Neural cell (in vitro differentiated cells): Measurements from ENCODE around the gene EZR. TPM values are rescaled to one million over a fixed set of nuclear protein-coding genes. Genes with fewer than 3 reads are reported as not detected.

Experiments used
- H2AFZ ChIP-seq: fragments of 200-600, 300-800 bp; sonication (generic), shearing (Covaris generic); 2 replicates; pipeline ENCODE4 v1.6.0; 2014; ENCODE audit warnings: low read depth, mild to moderate bottlenecking, antibody characterized with exemption, low read length, moderate library complexity
- H3F3A ChIP-seq: fragments of 200-600 bp; shearing (Covaris generic); 2 replicates; pipeline ENCODE4 v1.6.1; 2016; ENCODE audit warnings: mild to moderate bottlenecking, moderate library complexity, mixed read lengths, antibody characterized with exemption, low read length; ENCODE audit not compliant: insufficient read depth, poor library complexity, severe bottlenecking
- H3K27ac ChIP-seq: fragments of 200-600, 300-800 bp; sonication (generic), shearing (Covaris generic); 2 replicates; pipeline ENCODE4 v1.5.1; 2014; ENCODE audit warnings: mild to moderate bottlenecking, low read length, moderate library complexity
- H3K27me3 ChIP-seq: fragments of 300-800, 200-600 bp; sonication (generic), shearing (Covaris generic); 2 replicates; pipeline ENCODE4 v1.6.0; 2014; ENCODE audit warnings: mild to moderate bottlenecking, low read depth, low read length, moderate library complexity; ENCODE audit not compliant: insufficient read depth
- H3K36me3 ChIP-seq: fragments of 300-800, 200-600 bp; sonication (generic), shearing (Covaris generic); 2 replicates; pipeline ENCODE4 v1.5.1; 2014; ENCODE audit warnings: mild to moderate bottlenecking, antibody characterized with exemption, low read length, moderate library complexity; ENCODE audit not compliant: insufficient read depth
- H3K4me2 ChIP-seq: fragments of 300-800, 200-600 bp; sonication (generic), shearing (Covaris generic); 2 replicates; pipeline ENCODE4 v1.6.0; 2014; ENCODE audit warnings: mild to moderate bottlenecking, low read length
- H3K4me3 ChIP-seq: fragments of 300-800, 200-600 bp; sonication (generic), shearing (Covaris generic); 2 replicates; pipeline ENCODE4 v1.5.1; 2014; ENCODE audit warnings: mild to moderate bottlenecking, low read length, moderate library complexity
- H3K79me2 ChIP-seq: fragments of 200-600 bp; shearing (Covaris generic); replicated peaks from 2 replicates; pipeline ENCODE4 v1.6.0; 2014; ENCODE audit warnings: mild to moderate bottlenecking, low read length, moderate library complexity; ENCODE audit not compliant: insufficient read depth
- H3K9ac ChIP-seq: fragments of 300-800, 200-600 bp; sonication (generic), shearing (Covaris generic); 2 replicates; pipeline ENCODE4 v1.6.1; 2016; ENCODE audit warnings: mild to moderate bottlenecking, low read length, mixed read lengths
- H3K9me2 ChIP-seq: fragments of 200-600 bp; shearing (Covaris generic); 2 replicates; pipeline ENCODE4 v1.6.1; 2016; ENCODE audit warnings: mild to moderate bottlenecking, low read length, mixed read lengths; ENCODE audit not compliant: insufficient read depth
- H3K9me3 ChIP-seq: fragments of 200-600, 300-800 bp; sonication (generic), shearing (Covaris generic); 2 replicates; pipeline ENCODE4 v1.6.1; 2016; ENCODE audit warnings: mild to moderate bottlenecking, mixed run types, low read length, moderate library complexity, mixed read lengths
- H4K20me1 ChIP-seq: fragments of 200-600 bp; shearing (Covaris generic); 2 replicates; pipeline ENCODE4 v1.6.1; 2016; ENCODE audit warnings: mild to moderate bottlenecking, mixed run types; ENCODE audit not compliant: insufficient read depth
- EP300 ChIP-seq: fragments of 450-650 bp; conservative IDR thresholded peaks from 2 replicates; pipeline ENCODE4 v1.6.1; 2014; ENCODE audit warnings: antibody characterized with exemption, mild to moderate bottlenecking, moderate library complexity; ENCODE audit not compliant: poor library complexity, severe bottlenecking
- EZH2 ChIP-seq: fragments of 200-600, 300-800 bp; shearing (Covaris generic), sonication (generic); IDR thresholded peaks from 2 replicates; pipeline ENCODE4 v1.6.1; 2014; ENCODE audit warnings: antibody characterized with exemption, low read length, borderline replicate concordance, mild to moderate bottlenecking; ENCODE audit not compliant: insufficient read depth, poor library complexity, severe bottlenecking
- MXI1 ChIP-seq: fragments of 450-650 bp; conservative IDR thresholded peaks from 2 replicates; pipeline ENCODE4 v1.6.1; 2014; ENCODE audit warnings: antibody characterized with exemption, mild to moderate bottlenecking; ENCODE audit not compliant: poor library complexity, severe bottlenecking
- POLR2AphosphoS5 ChIP-seq: IDR thresholded peaks from 2 replicates; pipeline ENCODE4 v1.6.1; 2012
- RAD21 ChIP-seq: fragments of 450-650 bp; conservative IDR thresholded peaks from 2 replicates; pipeline ENCODE4 v1.6.1; 2014; ENCODE audit warnings: antibody characterized with exemption, mild to moderate bottlenecking, moderate library complexity
- SMC3 ChIP-seq: fragments of 450-650 bp; conservative IDR thresholded peaks from 2 replicates; pipeline ENCODE4 v1.6.1; 2014; ENCODE audit warnings: antibody characterized with exemption, mild to moderate bottlenecking, moderate library complexity; ENCODE audit not compliant: poor library complexity
- TAF1 ChIP-seq: IDR thresholded peaks from 2 replicates; pipeline ENCODE4 v1.6.1; 2012; ENCODE audit warnings: low read depth
- polyA plus RNA-seq: library from polyadenylated mRNA; depleted of rRNA; stranded (reverse); fragments of >200 nt; gene quantifications from 2 replicates; pipeline ENCODE4 v1.2.3, GENCODE V29; 2014
- TF ChIP-seq, protein P1 (sequence below): IDR thresholded peaks from 2 replicates; pipeline ENCODE4 v1.6.1; 2012; ENCODE audit warnings: borderline replicate concordance
- TF ChIP-seq, protein P2 (sequence below): fragments of 450-650 bp; IDR thresholded peaks from 2 replicates; pipeline ENCODE4 v1.5.1; 2014; ENCODE audit warnings: antibody characterized with exemption, mild to moderate bottlenecking, moderate library complexity; ENCODE audit not compliant: poor library complexity, severe bottlenecking

Gene EZR
- polyA plus RNA-seq, 1 donor from 2014 or later: 1.6 TPM

DNA sequence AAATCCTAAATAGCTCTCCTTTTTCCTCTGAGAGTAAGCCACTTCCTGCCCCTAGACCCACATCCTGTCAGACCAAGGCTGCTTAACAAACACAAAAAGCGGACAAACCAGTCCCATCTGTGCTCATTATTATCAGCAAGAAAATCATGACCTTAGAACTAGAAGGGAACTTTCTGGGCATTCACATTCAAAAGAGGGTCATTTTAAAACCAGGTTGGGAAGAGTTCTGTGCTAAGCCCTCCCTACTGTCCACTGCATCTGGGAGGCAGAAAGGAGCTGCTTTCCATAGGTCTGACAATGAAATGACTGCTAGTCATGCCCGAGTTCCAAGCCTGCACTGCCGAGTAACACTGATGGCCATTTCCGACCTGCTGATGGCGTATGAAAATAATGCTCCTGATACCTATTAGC lies 15.4 kb downstream of the EZR start:
- H4K20me1 ChIP-seq: no peaks in the 10 kb centered on the region
- H3K36me3 ChIP-seq: no peaks in the 10 kb centered on the region
- no peaks in the 10 kb centered on the region for H3K9me3 ChIP-seq
- TF ChIP-seq, protein P1, sequence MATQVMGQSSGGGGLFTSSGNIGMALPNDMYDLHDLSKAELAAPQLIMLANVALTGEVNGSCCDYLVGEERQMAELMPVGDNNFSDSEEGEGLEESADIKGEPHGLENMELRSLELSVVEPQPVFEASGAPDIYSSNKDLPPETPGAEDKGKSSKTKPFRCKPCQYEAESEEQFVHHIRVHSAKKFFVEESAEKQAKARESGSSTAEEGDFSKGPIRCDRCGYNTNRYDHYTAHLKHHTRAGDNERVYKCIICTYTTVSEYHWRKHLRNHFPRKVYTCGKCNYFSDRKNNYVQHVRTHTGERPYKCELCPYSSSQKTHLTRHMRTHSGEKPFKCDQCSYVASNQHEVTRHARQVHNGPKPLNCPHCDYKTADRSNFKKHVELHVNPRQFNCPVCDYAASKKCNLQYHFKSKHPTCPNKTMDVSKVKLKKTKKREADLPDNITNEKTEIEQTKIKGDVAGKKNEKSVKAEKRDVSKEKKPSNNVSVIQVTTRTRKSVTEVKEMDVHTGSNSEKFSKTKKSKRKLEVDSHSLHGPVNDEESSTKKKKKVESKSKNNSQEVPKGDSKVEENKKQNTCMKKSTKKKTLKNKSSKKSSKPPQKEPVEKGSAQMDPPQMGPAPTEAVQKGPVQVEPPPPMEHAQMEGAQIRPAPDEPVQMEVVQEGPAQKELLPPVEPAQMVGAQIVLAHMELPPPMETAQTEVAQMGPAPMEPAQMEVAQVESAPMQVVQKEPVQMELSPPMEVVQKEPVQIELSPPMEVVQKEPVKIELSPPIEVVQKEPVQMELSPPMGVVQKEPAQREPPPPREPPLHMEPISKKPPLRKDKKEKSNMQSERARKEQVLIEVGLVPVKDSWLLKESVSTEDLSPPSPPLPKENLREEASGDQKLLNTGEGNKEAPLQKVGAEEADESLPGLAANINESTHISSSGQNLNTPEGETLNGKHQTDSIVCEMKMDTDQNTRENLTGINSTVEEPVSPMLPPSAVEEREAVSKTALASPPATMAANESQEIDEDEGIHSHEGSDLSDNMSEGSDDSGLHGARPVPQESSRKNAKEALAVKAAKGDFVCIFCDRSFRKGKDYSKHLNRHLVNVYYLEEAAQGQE: no peak
- TF ChIP-seq SMC3 (no peak), TAF1 (no peak), RAD21 (no peak), POLR2AphosphoS5 (no peak), EZH2 (no peak), MXI1 (no peak)
- TF ChIP-seq, protein P2, sequence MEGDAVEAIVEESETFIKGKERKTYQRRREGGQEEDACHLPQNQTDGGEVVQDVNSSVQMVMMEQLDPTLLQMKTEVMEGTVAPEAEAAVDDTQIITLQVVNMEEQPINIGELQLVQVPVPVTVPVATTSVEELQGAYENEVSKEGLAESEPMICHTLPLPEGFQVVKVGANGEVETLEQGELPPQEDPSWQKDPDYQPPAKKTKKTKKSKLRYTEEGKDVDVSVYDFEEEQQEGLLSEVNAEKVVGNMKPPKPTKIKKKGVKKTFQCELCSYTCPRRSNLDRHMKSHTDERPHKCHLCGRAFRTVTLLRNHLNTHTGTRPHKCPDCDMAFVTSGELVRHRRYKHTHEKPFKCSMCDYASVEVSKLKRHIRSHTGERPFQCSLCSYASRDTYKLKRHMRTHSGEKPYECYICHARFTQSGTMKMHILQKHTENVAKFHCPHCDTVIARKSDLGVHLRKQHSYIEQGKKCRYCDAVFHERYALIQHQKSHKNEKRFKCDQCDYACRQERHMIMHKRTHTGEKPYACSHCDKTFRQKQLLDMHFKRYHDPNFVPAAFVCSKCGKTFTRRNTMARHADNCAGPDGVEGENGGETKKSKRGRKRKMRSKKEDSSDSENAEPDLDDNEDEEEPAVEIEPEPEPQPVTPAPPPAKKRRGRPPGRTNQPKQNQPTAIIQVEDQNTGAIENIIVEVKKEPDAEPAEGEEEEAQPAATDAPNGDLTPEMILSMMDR: no peak
- no peaks in the 10 kb centered on the region for H3K9me2 ChIP-seq
- H3K79me2 ChIP-seq: peaks cover 3% of the 10 kb centered on the region
- no peaks in the 10 kb centered on the region for H3F3A ChIP-seq
- H3K27me3 ChIP-seq: no peaks in the 10 kb centered on the region
- no peak overlapping the region for H3K9ac ChIP-seq
- H3K4me3 ChIP-seq: no peak overlapping the region
- H2AFZ ChIP-seq: no peak overlapping the region
- no peak overlapping the region for H3K4me2 ChIP-seq
- no peak overlapping the region for H3K27ac ChIP-seq

DNA sequence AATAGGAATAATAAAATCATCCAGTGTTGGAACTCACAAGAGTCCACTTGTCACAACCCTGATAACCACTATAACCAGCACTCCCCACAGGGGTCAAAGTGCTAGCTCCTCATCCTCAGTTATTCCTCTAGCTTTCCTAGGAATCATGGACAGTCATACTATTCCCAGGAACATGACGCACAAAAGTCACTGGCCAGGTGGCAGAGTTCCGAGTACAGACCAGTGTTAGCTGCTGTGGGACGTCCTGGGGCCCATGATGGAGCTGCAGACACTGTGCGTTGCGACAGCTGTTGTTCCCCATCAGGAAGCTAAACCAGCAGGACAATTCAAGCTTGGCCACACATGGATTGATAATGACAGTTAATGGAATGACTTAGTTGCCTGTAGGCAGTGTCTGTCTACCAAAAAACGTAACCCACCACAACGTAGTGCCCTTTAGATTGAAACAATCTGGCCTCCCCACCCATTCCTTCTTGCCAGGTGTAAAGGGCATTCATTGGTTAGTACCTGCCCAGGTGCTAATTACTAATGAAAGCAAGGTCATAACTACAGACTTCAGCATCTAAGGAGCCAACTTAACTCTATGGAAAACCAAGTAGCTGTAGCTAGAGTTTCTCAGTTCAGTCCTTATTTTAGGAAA lies 17.4 kb downstream of the EZR start:
- H2AFZ ChIP-seq: no peak overlapping the region
- no peaks in the 10 kb centered on the region for H3K9me3 ChIP-seq
- TF ChIP-seq, protein P2: no peak
- no peak for TF ChIP-seq RAD21
- no peak for TF ChIP-seq SMC3
- TF ChIP-seq TAF1: no peak
- no peak for TF ChIP-seq POLR2AphosphoS5
- TF ChIP-seq EP300: no peak
- TF ChIP-seq MXI1: no peak
- TF ChIP-seq, protein P1: no peak
- no peak for TF ChIP-seq EZH2
- no peaks in the 10 kb centered on the region for H3K27me3 ChIP-seq
- H3K9me2 ChIP-seq: no peaks in the 10 kb centered on the region
- H3K36me3 ChIP-seq: no peaks in the 10 kb centered on the region
- no peaks in the 10 kb centered on the region for H3F3A ChIP-seq
- no peak overlapping the region for H3K27ac ChIP-seq
- no peak overlapping the region for H3K9ac ChIP-seq
- peaks cover 3% of the 10 kb centered on the region for H3K79me2 ChIP-seq
- H3K4me2 ChIP-seq: no peak overlapping the region
- no peaks in the 10 kb centered on the region for H4K20me1 ChIP-seq
- H3K4me3 ChIP-seq: no peak overlapping the region
